ENCODE results near the gene FMO1. TPM values are rescaled to one million over a fixed set of nuclear protein-coding genes. Genes with fewer than 3 reads are reported as not detected.

Gene FMO1
- total RNA-seq, 1 experiment from 2014 or later, result not detected

DNA sequence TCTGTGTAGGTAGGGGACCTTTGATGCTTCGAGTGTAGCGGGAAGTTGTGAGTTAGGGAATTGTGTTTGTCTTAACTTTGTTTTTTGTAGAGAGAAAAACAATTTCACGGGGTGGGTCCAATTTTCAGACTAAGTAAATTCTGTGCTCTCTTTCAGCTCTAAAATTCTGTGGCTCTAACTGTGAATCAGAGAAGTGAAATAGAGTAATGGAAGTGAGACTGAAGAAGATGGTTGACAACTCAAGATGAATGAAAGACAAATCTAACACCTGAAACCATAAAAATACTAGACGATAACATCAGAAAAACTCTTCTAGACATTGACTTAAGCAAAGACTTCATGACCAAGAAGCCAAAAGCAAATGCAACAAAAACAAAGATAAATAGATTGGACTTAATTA is 4.4 kb upstream of the FMO1 start:
- DNase-seq, result no peak
- Histone ChIP-seq H3T11ph (ENCODE audit: low read length) (no peak overlapping the region), H4K5ac (ENCODE audit: insufficient read length, low read depth, low read length) (no peak overlapping the region), H2AFZ (ENCODE audit: low read length) (no peak overlapping the region), H4K91ac (ENCODE audit: insufficient read length, low read depth, low read length) (no peak overlapping the region), H3K27ac (ENCODE audit: insufficient read length, low read depth, low read length) (no peak overlapping the region), H3K4me1 (ENCODE audit: insufficient read depth, low read length) (no peaks in the 10 kb centered on the region), H3K9ac (ENCODE audit: extremely low read depth, insufficient read length, low read length) (no peak overlapping the region), H3K79me1 (ENCODE audit: insufficient read depth, low read depth, low read length, poor library complexity, severe bottlenecking) (no peaks in the 10 kb centered on the region), H3K23ac (ENCODE audit: insufficient read length, low read depth, low read length) (no peak overlapping the region), H3K56ac (ENCODE audit: insufficient read length, low read depth, low read length) (no peak overlapping the region), H3K23me2 (ENCODE audit: insufficient read length, low read depth, low read length, poor library complexity, severe bottlenecking) (no peaks in the 10 kb centered on the region), H3K4ac (ENCODE audit: low read depth, low read length) (no peak overlapping the region), H2BK15ac (ENCODE audit: low read depth, low read length) (no peak overlapping the region), H4K20me1 (ENCODE audit: control insufficient read depth, insufficient read depth, insufficient read length) (no peaks in the 10 kb centered on the region), H4K8ac (replicated peaks; ENCODE audit: insufficient read length, low read depth, low read length) (no peak overlapping the region), H2BK120ac (ENCODE audit: low read depth, low read length, poor library complexity, severe bottlenecking) (no peak overlapping the region), H3K18ac (ENCODE audit: insufficient read length, low read depth, low read length) (no peak overlapping the region), H3K14ac (ENCODE audit: insufficient read depth, low read length) (no peak overlapping the region), H3K4me2 (ENCODE audit: insufficient read depth, insufficient read length, low read length) (no peak overlapping the region), H2BK12ac (ENCODE audit: insufficient read length, low read depth, low read length) (no peak overlapping the region), H2BK5ac (ENCODE audit: insufficient read length, low read length) (no peak overlapping the region), H3K79me2 (ENCODE audit: insufficient read depth, low read length) (no peaks in the 10 kb centered on the region), H2BK20ac (ENCODE audit: low read depth, low read length, poor library complexity, severe bottlenecking) (no peak overlapping the region), H2AK5ac (ENCODE audit: insufficient read length, low read length) (no peak overlapping the region), H3K27me3 (ENCODE audit: insufficient read depth, low read length) (no peaks in the 10 kb centered on the region), H3K9me3 (ENCODE audit: control insufficient read depth, low read depth, low read length) (no peaks in the 10 kb centered on the region)
- Mint-ChIP-seq H3K27ac (no peak overlapping the region), H3K36me3 (ENCODE audit: insufficient read depth in 1 of 3, low read depth in 3 of 3) (peaks cover 0 to 22% (median 9%) of the 10 kb centered on the region in 3 experiments; a peak in 5 of 7 replicates), H3K9me3 (peaks cover 6 to 9% of the 10 kb centered on the region in 2 experiments; a peak in 4 of 5 replicates), H3K27me3 (ENCODE audit: low read depth) (0 out of 2 replicates have a peak, but pooled peaks cover 1% of the 10 kb centered on the region), H3K4me3 (no peak overlapping the region), H3K4me1 (peaks cover 6 to 8% of the 10 kb centered on the region in 2 experiments)
- TF ChIP-seq, protein P1, sequence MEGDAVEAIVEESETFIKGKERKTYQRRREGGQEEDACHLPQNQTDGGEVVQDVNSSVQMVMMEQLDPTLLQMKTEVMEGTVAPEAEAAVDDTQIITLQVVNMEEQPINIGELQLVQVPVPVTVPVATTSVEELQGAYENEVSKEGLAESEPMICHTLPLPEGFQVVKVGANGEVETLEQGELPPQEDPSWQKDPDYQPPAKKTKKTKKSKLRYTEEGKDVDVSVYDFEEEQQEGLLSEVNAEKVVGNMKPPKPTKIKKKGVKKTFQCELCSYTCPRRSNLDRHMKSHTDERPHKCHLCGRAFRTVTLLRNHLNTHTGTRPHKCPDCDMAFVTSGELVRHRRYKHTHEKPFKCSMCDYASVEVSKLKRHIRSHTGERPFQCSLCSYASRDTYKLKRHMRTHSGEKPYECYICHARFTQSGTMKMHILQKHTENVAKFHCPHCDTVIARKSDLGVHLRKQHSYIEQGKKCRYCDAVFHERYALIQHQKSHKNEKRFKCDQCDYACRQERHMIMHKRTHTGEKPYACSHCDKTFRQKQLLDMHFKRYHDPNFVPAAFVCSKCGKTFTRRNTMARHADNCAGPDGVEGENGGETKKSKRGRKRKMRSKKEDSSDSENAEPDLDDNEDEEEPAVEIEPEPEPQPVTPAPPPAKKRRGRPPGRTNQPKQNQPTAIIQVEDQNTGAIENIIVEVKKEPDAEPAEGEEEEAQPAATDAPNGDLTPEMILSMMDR (conservative IDR thresholded peaks at IDR 0.05), result no peak
- WGBS (ENCODE audit: extremely low coverage, insufficient read length, low lambda C conversion rate), result 100% methylated on average over 2 of the region's 4 CpGs

Data from H9 (cell line).